ENCODE measurements around the gene MRPS2. TPM values are rescaled to one million over a fixed set of nuclear protein-coding genes. Genes with fewer than 3 reads are reported as not detected.
A peak's percentile ranks its signal among the peaks of the same experiment; 100 is the strongest.

MRPS2 gene
- total RNA-seq, 1 experiment from 2014 or later, result 62.4 TPM

DNA sequence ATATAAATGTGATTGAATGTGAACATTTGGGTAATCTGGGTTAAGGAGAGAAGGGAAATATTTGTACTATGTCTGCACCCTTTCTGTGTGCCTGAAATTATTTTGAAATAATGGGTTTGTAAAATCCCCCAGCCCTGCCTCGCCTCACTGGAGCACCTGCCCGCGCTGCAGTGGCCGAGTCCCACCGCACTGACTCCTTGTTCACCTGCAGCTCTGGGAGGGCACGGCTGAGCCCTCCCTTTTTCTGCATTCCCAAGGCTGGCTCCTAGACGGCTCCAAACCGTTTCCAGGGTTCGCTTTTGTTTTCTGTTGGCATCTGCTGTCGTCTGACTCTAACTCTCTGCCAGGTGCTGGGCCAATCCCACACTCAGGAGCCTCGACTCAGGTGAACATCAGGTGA is 38.5 kb upstream of the MRPS2 start:
- no peak overlapping the region for H3K9ac ChIP-seq (ENCODE audit: low read length)
- intact Hi-C loops (cut with micrococcal nuclease), result no loop called here
- no peaks in the 10 kb centered on the region for H3F3A ChIP-seq (ENCODE audit: low read length, unreplicated experiment)
- H3K9me2 ChIP-seq (replicated peaks; ENCODE audit: low read length), result no peaks in the 10 kb centered on the region
- no TSS peak for BruUV-seq (replicated peaks)
- CTCF ChIA-PET, result no interaction called here
- no peak overlapping the region for H2AFZ ChIP-seq (ENCODE audit: low read length)
- no peak for DNase-seq
- no peak overlapping the region for H3K27ac ChIP-seq (ENCODE audit: low read length)
- no peak overlapping the region for H3K4me3 ChIP-seq (ENCODE audit: low read length)
- H4K20me1 ChIP-seq (ENCODE audit: low read length), result no peaks in the 10 kb centered on the region
- no peaks in the 10 kb centered on the region for H3K36me3 ChIP-seq (ENCODE audit: low read depth, low read length)
- H3K79me2 ChIP-seq (ENCODE audit: low read length), result no peaks in the 10 kb centered on the region
- no peak for ATAC-seq
- POLR2A ChIA-PET (ENCODE audit: unreplicated experiment), result no interaction called here
- no peaks in the 10 kb centered on the region for H3K27me3 ChIP-seq (ENCODE audit: low read length)
- peaks cover 18% of the 10 kb centered on the region for H3K4me1 ChIP-seq (ENCODE audit: insufficient read depth, low read length)
- no peak overlapping the region for H3K4me2 ChIP-seq (ENCODE audit: low read length)
- TF ChIP-seq EZH2 (IDR thresholded peaks at IDR 0.05; ENCODE audit: low read length, unreplicated experiment) (no peak), EZH2phosphoT487 (IDR thresholded peaks at IDR 0.05; ENCODE audit: borderline replicate concordance, low read length) (no peak), CTCF (conservative IDR thresholded peaks at IDR 0.05; ENCODE audit: low read depth, low read length) (no peak)
- no peaks in the 10 kb centered on the region for H3K9me3 ChIP-seq (ENCODE audit: low read length)

- Histone ChIP-seq H2AFZ (ENCODE audit: low read length) (no peak overlapping the region), H3K36me3 (ENCODE audit: low read depth, low read length) (no peaks in the 10 kb centered on the region), H3K9me3 (ENCODE audit: low read length) (no peaks in the 10 kb centered on the region), H3K4me2 (ENCODE audit: low read length) (peak overlapping the region; percentile 58), H4K20me1 (ENCODE audit: low read length) (no peaks in the 10 kb centered on the region), H3K9me2 (replicated peaks; ENCODE audit: low read length) (no peaks in the 10 kb centered on the region), H3K27me3 (ENCODE audit: low read length) (no peaks in the 10 kb centered on the region), H3K79me2 (ENCODE audit: low read length) (no peaks in the 10 kb centered on the region), H3K4me1 (ENCODE audit: insufficient read depth, low read length) (peaks cover 19% of the 10 kb centered on the region), H3K27ac (ENCODE audit: low read length) (peak overlapping the region; percentile 70), H3K4me3 (ENCODE audit: low read length) (no peak overlapping the region), H3K9ac (ENCODE audit: low read length) (no peak overlapping the region), H3F3A (ENCODE audit: low read length, unreplicated experiment) (no peaks in the 10 kb centered on the region)
- CTCF ChIA-PET, result interaction anchor here (0.6 to 0.8 kb wide), 2 partner anchors 50 to 1300 kb away, joined by 3 read pairs; no protein-coding TSS in a partner anchor
- intact Hi-C loops (cut with micrococcal nuclease), result no loop called here
- DNase-seq (peak; percentile 75), ATAC-seq (peak; percentile 98)
- POLR2A ChIA-PET (ENCODE audit: unreplicated experiment), result interaction anchor here (0.6 kb wide), 1 partner anchor 1191 kb away, joined by 3 read pairs; no protein-coding TSS in a partner anchor
- TF ChIP-seq EZH2 (IDR thresholded peaks at IDR 0.05; ENCODE audit: low read length, unreplicated experiment) (no peak), CTCF (conservative IDR thresholded peaks at IDR 0.05; ENCODE audit: low read depth, low read length) (no peak), EZH2phosphoT487 (IDR thresholded peaks at IDR 0.05; ENCODE audit: borderline replicate concordance, low read length) (no peak)
- no TSS peak for BruUV-seq (replicated peaks)
Measured at GRCh38 chr9:135463140-135463539, 37.3 kb upstream of the MRPS2 start.

GRCh38 chr9:135464181-135464580 is 36.3 kb upstream of the MRPS2 start:
- Histone ChIP-seq H2AFZ (ENCODE audit: low read length) (no peak overlapping the region), H3K27me3 (ENCODE audit: low read length) (no peaks in the 10 kb centered on the region), H3K27ac (ENCODE audit: low read length) (no peak overlapping the region), H3K4me1 (ENCODE audit: insufficient read depth, low read length) (peaks cover 26% of the 10 kb centered on the region), H3K9me3 (ENCODE audit: low read length) (no peaks in the 10 kb centered on the region), H3K9me2 (replicated peaks; ENCODE audit: low read length) (no peaks in the 10 kb centered on the region), H3K4me3 (ENCODE audit: low read length) (no peak overlapping the region), H3K9ac (ENCODE audit: low read length) (no peak overlapping the region), H3K79me2 (ENCODE audit: low read length) (no peaks in the 10 kb centered on the region), H3K4me2 (ENCODE audit: low read length) (no peak overlapping the region), H3F3A (ENCODE audit: low read length, unreplicated experiment) (no peaks in the 10 kb centered on the region), H3K36me3 (ENCODE audit: low read depth, low read length) (no peaks in the 10 kb centered on the region), H4K20me1 (ENCODE audit: low read length) (no peaks in the 10 kb centered on the region)
- BruUV-seq (replicated peaks), result no TSS peak
- ChIA-PET POLR2A (ENCODE audit: unreplicated experiment) (no interaction called here), CTCF (no interaction called here)
- TF ChIP-seq EZH2 (IDR thresholded peaks at IDR 0.05; ENCODE audit: low read length, unreplicated experiment), result no peak
- TF ChIP-seq CTCF (conservative IDR thresholded peaks at IDR 0.05; ENCODE audit: low read depth, low read length), result no peak
- TF ChIP-seq EZH2phosphoT487 (IDR thresholded peaks at IDR 0.05; ENCODE audit: borderline replicate concordance, low read length), result no peak
- no peak for ATAC-seq
- intact Hi-C loops (cut with micrococcal nuclease), result no loop called here
- DNase-seq, result no peak
